GM12891 (cell line): Measurements from ENCODE around the gene SMIM10L1.

Experiments used
- DNase-seq: peaks from one replicate; pipeline ENCODE4 v3.0.0; 2011; ENCODE audit warnings: low spot score; ENCODE audit not compliant: insufficient read length
- FAIRE-seq: peaks from 2 replicates; lab custom pipeline; 2011; peaks lifted over from hg19 to GRCh38; lab: Jason Lieb, UNC
- PAX5 ChIP-seq: IDR thresholded peaks from 2 replicates; pipeline ENCODE4 v1.6.1; 2011; ENCODE audit warnings: low read length, moderate library complexity, mild to moderate bottlenecking; ENCODE audit not compliant: insufficient read depth, severe bottlenecking
- POLR2A ChIP-seq: IDR thresholded peaks from 2 replicates; pipeline ENCODE4 v1.6.1; 2011; ENCODE audit warnings: low read depth, low read length, control low read depth
- POLR2AphosphoS5 ChIP-seq: IDR thresholded peaks from 2 replicates; pipeline ENCODE4 v1.6.1; 2011; ENCODE audit warnings: low read depth, low read length, control low read depth
- POU2F2 ChIP-seq: IDR thresholded peaks from 2 replicates; pipeline ENCODE4 v1.6.1; 2011; ENCODE audit warnings: low read depth, mild to moderate bottlenecking, control low read depth, low read length, moderate library complexity
- SPI1 ChIP-seq: IDR thresholded peaks from 2 replicates; pipeline ENCODE4 v1.6.1; 2011; ENCODE audit warnings: low read depth, low read length, control low read depth
- TAF1 ChIP-seq: IDR thresholded peaks from 2 replicates; pipeline ENCODE4 v1.6.1; 2011; ENCODE audit warnings: low read depth, low read length, control low read depth

Gene SMIM10L1

DNA sequence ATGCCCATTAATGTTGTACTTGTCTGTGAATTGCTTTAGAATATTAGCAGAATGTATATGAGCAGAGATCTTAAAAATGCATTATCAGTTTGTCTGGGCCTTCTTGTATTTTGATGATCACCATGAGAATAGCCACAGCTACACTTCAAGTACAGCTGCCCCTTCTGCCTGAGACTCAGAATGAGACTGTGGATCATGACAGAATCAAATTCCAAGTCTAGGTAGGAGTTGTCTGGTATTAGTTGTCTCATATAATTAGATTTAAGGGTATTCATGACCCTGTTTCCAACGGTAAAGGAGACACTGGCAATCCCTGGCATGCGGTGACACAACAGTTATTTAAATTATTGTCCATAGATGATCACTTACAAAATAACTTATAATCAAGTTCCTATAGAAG, 18.3 kb upstream of the SMIM10L1 start:
- no peak for FAIRE-seq
- no peak for TF ChIP-seq POLR2A
- TF ChIP-seq POLR2AphosphoS5: no peak
- TF ChIP-seq SPI1: no peak

DNA sequence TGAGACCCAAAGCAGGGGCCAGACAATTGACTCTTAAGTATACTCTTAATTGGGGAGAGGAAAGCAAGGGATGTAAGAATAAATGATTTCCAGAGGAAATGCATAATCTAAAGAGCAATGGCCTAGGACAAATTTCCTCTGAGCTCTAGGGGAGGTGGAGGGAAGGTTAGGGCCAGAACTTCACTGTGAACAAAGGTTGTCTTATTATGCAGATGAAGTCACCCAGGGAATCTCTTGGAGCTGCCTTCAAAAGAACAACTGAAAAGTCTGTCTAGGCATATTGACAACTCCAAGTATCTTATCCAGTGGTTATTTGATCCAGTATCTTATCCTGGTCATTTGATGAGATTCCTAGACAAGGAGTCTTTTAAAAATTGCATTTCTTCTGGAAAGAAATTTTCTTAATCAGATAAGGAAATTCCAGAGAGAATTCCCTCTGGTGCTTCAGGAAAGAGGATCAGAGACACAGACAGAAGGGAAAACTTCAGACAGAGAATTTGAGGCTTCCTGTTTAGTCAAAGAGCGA, 16.5 kb upstream of the SMIM10L1 start:
- no peak for DNase-seq
- no peak for FAIRE-seq
- TF ChIP-seq TAF1 (no peak), PAX5 (no peak), POU2F2 (no peak), POLR2A (no peak), SPI1 (no peak), POLR2AphosphoS5 (no peak)

More for the DNA sequence above, 18.3 kb upstream of the SMIM10L1 start:
- no peak for DNase-seq

DNA sequence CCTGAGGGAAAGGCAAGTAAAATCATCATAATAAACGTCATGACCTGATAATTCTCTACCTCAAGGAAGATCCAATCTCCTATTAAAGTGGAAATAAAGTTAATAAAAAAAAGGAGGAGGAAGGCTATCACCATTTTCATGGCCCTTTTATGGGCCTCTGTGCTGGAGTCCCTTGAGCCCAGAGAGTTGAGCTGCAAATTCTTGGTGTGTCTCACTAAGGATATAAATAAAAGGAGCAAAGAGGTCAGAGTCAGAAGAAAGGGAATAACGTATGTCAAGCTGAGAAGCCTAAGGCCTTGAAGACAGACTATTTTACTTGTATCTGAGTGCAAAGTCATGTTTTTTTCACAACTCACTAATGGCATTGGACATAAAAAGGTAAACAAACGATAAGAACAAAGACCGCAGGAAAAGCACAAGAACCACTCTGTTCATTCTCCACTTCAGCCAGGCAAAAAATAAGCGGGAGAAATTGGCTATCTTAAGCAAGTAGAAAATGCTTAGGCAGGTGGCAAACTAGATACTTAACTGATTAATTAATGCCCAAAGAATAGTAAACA, 12.0 kb upstream of the SMIM10L1 start:
- TF ChIP-seq SPI1: no peak
- TF ChIP-seq TAF1: no peak
- no peak for TF ChIP-seq POLR2A
- TF ChIP-seq POU2F2: no peak
- DNase-seq (no peak), FAIRE-seq (no peak)

DNA sequence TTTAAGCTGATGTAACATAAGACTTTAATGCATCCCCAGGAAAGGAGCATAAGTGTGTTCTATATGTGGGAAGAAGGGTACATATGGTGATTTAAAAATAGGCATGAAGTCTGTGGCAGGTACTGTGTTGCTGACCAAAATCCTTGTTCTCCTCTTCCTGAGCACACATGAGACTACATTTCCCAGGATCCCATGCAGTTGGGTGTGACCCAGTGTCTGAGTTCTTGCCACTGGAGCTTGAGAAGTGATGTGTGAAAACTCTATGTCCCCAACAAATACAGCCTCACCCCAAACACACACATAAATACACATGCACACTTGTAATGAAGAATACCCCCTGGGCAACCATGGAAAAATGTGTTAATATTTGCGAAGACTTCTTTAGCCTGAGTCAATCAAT, 8.5 kb upstream of the SMIM10L1 start:
- FAIRE-seq (peak; percentile 54), DNase-seq (no peak)
- TF ChIP-seq PAX5 (no peak), POU2F2 (no peak), SPI1 (no peak), POLR2AphosphoS5 (no peak), POLR2A (no peak), TAF1 (no peak)

DNA sequence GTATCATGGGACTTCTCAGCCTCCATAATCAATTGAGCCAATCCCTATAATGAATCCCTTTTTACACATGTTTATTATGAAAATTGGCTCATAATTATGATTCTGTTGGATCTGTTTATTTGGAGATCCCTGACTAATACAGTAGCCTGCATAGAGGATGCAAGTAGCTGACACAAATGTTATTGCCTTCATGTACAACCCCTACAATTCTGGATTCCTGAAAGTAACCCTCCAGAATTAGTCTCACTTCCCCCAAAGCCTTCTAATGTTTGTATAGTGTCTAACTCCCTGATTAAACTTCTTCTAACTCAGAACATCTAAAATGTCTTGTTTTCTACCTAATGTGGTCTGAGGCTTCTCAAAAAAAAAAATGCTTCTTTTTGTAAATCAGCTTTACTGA, 6.6 kb upstream of the SMIM10L1 start:
- DNase-seq (no peak), FAIRE-seq (no peak)
- TF ChIP-seq POLR2AphosphoS5 (no peak), POU2F2 (no peak), POLR2A (no peak), SPI1 (peak; percentile 59)

DNA sequence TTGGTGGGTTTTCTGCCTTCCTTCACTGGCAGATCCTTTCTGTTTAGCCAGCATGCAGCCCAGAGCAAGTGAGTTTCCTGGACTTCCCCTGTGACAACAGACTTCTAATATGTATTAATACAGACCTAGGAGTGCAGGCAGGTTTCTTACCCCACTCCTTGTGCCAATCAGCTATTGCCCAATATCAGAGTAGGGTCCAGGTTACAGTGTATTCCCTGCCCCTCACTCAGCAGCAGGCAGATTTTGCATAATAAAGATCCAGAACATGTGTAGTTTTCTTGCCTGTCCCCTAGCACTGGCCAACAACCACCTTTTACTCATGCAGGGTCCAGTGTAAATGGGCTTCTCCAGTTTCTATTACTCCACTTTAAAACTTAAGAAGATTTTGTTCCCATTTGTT, 4.7 kb upstream of the SMIM10L1 start:
- no peak for FAIRE-seq
- DNase-seq: no peak
- TF ChIP-seq SPI1: no peak
- TF ChIP-seq POLR2A: no peak
- no peak for TF ChIP-seq POLR2AphosphoS5
- TF ChIP-seq PAX5: no peak
- no peak for TF ChIP-seq POU2F2
- no peak for TF ChIP-seq TAF1

DNA sequence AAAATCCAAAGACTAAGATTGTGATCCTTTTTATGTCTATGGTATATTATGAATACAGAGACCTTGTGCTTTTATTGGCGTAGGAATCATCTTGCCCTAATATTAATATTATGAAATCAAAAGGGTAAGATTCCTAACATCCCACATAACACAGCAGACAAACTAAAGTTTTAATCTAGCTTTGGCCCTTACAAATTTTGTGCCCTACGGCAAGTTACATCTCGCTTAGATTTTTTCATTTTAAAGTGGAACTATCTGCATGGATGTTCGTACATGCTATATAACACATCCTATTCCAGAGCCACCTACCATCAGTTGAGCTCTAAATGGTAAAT, 217 bp upstream of the SMIM10L1 start:
- FAIRE-seq (no peak), DNase-seq (no peak)
- TF ChIP-seq POLR2A (no peak), POU2F2 (no peak), TAF1 (no peak)

DNA sequence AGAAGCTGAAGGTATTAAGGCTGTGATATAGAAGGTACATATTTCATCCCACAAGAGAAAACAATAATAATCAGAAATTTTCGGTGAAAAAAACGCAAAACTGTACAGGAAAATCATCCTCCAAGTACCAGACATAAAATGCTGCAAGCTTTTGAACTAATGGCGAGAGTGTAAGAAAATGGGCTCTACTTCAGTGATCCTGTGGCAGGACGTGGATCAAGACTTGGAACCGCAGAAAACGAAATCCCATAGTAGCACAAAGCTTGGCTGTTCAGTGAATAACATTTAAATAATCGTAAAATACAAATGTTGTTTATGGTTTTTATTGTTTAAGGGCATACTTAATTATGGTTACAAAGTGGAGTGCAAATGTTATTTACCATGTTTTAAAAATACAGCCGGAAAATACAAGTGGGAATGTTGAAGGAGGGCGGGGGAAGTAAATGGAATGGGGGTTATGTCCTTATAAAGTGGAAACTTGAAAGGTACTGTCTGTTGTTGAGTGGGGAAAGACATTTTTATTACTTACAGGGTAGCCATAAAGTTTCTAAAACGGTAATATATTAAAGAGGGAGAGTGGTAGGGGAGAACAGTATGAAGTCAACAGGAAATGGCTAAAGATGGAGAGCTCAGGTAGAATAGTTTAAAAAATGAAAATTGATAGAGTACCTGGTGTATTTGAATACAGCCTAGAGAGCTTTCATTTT, 1.1 kb downstream of the SMIM10L1 start:
- TF ChIP-seq POLR2AphosphoS5: no peak
- DNase-seq (no peak), FAIRE-seq (no peak)

DNA sequence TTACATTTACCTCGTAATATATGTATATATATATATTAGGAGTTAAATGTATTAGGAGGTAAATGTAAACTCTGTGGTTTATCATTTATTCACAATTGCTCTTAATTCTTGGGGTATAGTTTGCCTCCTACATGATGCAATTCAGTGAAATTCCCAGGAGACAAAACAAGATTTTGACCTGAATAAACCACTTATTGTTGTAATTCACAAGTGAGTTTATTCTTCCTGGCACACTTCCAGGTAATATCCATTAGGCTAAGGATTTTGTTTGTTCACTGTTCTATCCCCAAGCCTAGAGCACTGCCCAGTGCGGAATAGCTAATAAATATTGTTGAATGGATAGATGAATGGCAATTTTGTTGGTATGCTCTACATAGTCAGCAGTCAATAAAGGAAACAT, 3.0 kb downstream of the SMIM10L1 start:
- FAIRE-seq (no peak), DNase-seq (no peak)
- TF ChIP-seq POLR2AphosphoS5 (no peak), PAX5 (no peak), TAF1 (no peak), POU2F2 (no peak), SPI1 (no peak), POLR2A (no peak)

DNA sequence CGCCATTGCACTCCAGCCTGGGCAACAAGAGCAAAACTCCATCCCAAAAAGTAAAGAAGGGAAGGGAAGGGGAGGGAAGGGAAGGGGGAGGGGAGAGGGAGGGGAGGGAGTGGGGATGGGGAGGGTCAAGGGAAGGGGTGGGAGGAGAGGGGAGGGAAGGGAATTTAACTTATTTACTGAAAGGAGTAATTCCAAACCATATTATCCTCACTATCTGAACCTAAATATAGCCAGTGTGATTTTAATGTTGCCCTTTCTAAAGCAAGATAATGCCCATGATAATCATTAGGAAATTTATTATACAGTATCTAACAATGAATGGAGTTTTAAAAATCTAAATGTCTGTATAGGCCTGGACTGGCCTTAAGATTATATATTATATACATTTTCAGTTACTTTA, 7.3 kb downstream of the SMIM10L1 start:
- no peak for FAIRE-seq
- TF ChIP-seq SPI1 (no peak), POU2F2 (no peak), POLR2AphosphoS5 (no peak), PAX5 (no peak), TAF1 (no peak), POLR2A (no peak)
- no peak for DNase-seq

DNA sequence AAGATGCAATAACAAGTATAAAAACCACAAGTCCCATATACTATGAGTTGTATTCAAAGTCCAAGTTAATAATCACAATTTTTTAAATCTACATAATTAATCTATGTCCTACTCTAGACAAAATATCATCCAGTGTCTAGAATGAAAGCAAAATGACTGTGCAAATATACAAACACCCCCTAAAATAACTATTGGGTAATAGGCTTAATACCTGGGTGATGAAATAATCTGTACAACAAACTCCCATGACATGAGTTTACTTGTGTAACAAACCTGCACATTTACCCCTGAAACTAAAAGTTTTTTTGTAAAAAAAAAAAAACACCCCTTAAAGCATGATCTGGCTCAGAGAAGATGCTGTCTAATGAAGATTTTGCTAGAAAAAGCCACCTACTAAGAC, 11.5 kb downstream of the SMIM10L1 start:
- no peak for DNase-seq
- TF ChIP-seq TAF1 (no peak), POU2F2 (no peak), SPI1 (no peak), POLR2A (no peak), PAX5 (no peak), POLR2AphosphoS5 (no peak)
- no peak for FAIRE-seq
